Amniotic epithelial cell (primary cell): ENCODE data around the gene CARNS1.
A peak's percentile ranks its signal among the peaks of the same experiment; 100 is the strongest.
"Not testable (repeated sequence)": the region's sequence is repeated elsewhere in the genome, so short reads cannot be mapped to it uniquely, and the experiment has no call there.

Experiments used
- DNase-seq: peaks from one replicate; pipeline ENCODE4 v3.0.0-alpha.2; 2010; ENCODE audit warnings: low read depth

The CARNS1 gene

DNA sequence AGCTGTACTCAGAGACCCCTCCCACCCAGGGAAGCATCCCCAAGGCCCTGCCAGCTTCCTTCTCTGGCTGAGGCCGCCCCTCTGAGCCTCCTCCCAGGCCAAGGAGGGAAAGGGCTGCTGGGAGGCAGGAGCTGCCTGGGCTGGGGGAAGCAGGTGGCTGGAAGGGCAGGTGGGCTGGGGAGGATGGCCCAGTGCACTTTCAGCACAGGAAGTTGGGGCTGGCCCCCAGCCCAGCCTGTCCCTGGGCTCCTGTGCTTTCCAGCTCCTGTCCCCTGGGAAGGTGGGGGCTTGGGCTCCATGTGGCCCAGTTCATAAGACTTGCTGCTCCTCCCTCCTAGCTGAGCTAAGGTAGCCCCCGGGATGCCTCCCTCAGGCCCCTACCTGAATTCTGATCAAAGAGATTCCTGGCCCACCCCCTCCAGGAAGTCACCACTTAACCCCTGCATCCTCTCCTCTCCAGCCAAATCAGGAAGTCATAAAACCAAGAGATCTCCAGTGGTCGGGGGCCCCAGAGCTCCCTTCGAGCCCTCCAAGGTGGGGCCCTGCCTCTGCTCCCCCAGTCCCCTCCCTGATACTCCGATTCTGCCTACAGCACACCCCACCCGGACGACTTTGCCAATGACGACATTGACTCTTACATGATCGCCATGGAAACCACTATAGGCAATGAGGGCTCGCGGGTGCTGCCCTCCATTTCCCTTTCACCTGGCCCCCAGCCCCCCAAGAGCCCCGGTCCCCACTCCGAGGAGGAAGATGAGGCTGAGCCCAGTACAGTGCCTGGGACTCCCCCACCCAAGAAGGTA is 18.7 kb upstream of the CARNS1 start:
- no peak for DNase-seq

DNA sequence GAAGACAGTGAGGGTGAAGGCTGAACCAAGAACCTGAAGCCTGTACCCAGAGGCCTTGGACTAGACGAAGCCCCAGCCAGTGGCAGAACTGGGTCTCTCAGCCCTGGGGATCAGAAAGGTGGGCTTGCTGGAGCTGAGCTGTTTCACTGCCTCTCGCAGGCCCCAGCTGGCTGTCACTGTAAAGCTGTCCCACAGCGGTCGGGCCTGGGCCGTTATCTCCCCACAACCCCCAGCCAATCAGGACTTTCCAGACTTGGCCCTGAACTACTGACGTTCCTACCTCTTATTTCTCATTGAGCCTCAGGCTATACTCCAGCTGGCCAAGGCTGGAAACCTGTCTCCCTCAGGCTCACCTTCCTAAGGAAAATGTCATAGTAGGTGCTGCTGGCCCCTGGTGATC is 17.9 kb upstream of the CARNS1 start:
- DNase-seq, result no peak

DNA sequence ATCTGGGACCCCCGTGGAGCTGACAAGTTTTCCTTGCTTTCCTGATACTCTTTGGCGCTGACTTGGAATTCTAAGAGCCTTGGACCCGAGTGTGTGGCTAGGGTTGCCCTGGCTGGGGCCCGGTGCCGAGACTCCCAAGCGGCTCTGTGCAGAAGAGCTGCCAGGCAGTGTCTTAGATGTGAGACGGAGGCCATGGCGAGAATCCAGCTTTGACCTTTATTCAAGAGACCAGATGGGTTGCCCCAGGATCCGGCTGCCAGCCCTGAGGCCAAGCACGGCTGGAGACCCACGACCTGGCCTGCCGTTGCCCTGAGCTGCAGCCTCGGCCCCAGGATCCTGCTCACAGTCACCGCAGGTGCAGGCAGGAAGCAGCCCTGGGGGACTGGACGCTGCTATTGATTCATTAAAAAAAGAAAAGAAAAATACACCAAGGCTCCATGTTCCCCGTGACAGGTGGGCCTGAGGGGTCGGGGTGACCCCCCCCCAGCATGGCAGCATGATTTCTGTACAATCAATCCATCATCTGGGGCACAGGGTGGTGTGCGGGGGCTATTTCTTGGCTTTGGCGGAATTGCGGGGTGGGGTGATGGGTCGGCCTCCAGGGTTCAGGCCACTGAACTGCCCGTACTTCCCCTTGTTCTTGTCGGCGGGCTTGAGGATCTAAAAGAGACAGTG is 17.4 kb upstream of the CARNS1 start:
- no peak for DNase-seq

DNA sequence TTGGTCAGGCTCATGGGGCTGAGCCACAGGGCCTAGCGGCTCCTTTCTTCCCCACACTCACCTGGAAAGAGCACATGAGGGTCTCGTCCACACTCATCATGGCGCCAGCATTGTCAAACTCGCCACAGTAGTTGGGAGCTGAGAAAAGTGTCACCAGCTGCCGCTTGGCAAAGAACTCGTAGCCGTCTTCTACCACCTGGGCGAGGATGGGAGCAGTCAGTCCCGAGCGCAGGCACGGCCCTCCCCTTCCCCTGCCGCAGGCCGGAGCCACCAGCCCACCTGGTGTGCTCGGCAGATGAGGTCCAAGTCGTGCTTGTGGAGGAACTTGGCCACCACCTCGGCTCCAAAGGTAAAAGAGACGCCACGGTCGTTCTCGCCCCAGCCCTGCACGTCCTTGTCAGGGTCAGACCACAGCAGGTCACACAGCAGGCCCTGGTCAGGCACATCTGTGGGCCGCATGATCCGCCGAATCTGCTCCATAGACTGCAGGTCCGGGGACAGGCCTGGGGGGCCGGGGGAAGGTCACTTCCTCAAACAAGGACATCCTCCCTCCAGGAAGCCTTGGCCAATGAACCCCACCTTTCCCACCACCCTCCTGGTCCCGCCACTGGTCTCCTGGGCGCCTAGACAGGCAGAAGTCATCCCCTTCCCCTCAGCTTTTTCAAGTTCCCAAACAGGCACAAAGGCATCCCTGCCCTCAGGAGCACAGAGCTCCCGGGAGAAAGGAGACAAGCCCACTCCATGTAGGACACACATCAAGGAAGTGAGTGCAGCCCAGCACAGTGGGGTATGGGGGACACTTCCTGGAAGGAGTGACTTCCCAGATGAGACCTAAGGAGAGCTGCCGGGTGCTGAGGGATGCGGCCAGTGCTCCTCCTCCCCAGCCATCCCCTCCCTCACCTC is 16.6 kb upstream of the CARNS1 start:
- DNase-seq, result no peak

DNA sequence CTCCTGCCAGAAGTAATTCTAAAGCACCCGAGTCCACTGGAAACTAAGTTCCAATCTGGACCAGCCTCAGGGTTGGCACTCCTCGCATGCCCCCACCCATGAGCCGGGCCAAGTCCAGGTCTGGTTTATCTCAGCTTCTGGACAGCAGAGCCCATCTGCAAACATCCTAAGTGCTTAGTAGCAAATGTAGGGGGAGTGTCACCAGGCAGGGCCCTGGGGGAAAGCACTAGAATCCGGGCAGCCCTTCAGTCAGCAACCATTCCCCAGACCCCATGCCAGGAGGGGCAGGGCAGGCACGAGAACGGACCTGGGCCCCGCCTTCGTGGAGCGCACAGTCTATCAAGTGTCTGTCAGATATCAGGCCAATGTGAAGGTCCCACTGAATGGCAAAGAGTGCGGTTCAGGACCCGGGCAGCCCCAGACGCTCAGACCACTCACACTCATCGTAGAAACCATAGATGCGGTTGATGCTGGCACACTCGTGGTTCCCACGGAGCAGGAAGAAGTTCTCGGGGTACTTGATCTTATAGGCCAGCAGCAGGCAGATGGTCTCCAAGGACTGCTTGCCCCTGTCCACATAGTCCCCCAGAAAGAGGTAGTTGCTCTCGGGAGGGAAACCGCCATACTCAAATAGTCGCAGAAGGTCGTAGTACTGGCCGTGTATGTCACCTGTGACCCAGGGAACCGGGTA is 15.1 kb upstream of the CARNS1 start:
- peak; percentile 47 for DNase-seq

- DNase-seq, result no peak
Measured at GRCh38 chr11:67400942-67401494, 14.5 kb upstream of the CARNS1 start.

- DNase-seq, result peak; percentile 76
Measured at GRCh38 chr11:67401495-67402191, 13.8 kb upstream of the CARNS1 start, which contains the start of gene PPP1CA. Gene PPP1CA, minus strand, starts transcription at chr11:67401858. Its CDS starts 76 bp downstream, at chr11:67401782.

- DNase-seq, result not testable (repeated sequence)
Measured at GRCh38 chr11:67402192-67402839, 13.2 kb upstream of the CARNS1 start.

- not testable (repeated sequence) for DNase-seq
Measured at GRCh38 chr11:67403085-67403484, 12.4 kb upstream of the CARNS1 start.

DNA sequence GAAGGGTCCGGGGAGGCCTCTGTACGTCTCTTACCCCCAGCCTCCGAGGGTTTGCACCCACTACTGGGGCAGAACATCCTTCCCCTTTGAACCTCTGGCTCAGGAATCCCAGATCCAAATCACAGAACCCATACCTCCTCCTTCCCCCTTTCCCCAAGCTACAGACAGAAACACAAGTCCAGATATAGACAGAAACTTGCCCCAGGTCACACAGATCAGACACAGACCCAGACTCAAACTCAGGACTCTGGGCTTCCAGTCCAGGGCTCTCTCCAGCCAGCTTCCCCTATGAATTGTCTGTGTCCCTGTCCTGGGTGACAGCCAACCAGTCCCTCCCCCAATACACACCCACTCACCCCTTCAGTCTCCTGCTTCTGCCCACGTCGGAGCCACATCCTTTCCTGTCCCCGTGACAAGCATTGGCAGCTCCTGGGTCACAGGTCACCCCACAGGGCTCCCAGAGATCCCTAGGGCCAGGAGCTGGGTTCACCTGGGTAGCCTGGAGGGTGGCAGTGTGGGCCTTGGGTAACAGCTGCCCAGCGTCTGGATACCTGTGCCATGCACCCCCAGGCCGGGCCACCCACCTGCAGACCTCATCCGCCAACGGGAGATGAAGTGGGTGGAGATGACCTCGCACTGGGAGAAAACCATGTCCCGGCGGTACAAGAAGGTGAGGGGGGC is 10.8 kb upstream of the CARNS1 start:
- DNase-seq, result no peak

DNA sequence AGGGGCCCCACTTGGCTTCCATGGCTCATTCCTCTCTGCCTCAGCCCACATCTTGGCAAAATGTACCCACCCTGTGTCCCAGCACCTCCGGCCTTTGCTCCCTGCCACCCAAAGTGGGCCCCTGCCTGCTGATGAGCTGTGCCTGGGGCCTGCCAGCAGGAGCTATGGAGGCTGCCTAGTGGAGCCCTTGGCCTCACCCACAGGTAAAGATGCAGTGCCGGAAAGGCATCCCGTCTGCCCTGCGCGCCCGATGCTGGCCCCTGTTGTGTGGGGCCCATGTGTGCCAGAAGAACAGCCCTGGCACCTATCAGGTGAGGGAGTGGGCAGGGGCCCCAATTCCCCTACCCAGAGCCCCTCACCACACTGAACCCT is 10.3 kb upstream of the CARNS1 start:
- DNase-seq, result no peak

- no peak for DNase-seq
Measured at GRCh38 chr11:67405688-67406339, 9.7 kb upstream of the CARNS1 start.

GRCh38 chr11:67406420-67406968 is 9.0 kb upstream of the CARNS1 start:
- no peak for DNase-seq

DNA sequence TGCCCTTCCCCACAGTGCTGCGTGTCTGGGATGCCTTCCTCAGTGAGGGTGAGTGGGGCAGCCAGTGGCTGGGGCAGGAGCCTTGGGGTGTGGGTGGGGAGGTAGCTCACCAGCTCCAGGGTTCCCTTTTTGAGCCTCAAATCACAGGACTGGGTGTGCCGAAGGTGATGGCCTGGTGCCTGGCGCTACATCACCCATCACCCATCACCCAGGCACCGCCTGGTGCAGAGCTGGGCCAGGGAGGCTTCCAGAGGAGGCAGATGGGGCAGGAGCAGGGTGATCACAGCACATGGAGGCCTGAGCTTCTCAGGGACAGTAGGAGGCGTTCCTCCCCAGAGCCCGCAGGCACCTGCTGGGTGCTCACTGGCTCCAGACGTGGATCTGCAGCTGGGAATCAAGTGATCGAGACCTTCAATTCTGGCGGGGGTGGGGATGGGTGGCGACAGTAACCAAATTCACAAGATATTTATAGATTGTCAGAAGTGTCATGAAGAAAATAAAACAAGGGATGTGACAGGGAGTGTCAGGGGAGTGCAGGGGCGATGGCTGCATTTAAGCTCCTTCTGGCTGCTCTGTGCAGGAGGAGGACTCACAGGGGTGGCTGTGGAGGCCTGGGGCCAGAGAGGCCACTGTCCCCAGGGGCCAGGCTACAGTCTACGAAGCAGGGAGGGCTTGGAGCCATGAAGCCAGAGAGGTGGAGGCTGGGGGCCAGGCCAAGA is 8.3 kb upstream of the CARNS1 start:
- DNase-seq, result no peak

GRCh38 chr11:67407688-67408163 is 7.8 kb upstream of the CARNS1 start:
- no peak for DNase-seq

- DNase-seq, result no peak
Measured at GRCh38 chr11:67408437-67409200, 6.9 kb upstream of the CARNS1 start.

DNA sequence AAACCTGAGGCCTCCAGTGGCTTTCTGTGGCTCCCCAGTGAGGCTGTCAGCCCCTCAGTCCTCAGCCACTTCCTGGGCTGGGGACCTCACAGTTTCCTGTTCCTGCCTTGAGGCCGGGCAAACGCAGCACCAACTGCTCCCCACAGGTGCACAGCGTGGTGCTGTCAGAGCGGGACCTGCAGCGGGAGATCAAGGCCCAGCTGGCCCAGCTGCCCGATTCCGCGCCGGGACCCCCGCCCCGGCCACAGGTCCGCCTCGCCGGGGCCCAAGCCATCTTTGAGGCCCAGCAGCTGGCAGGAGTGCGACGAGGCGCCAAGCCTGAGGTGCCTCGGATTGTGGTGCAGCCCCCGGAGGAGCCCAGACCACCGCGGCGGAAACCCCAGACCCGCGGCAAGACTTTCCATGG is 6.2 kb upstream of the CARNS1 start:
- no peak for DNase-seq
